ENCODE data around the gene PANX3. TPM values are rescaled to one million over a fixed set of nuclear protein-coding genes. Genes with fewer than 3 reads are reported as not detected.

The PANX3 gene
- total and polyA plus RNA-seq, 2 experiments from 2014 or later, result 0.25 TPM; not detected in 1

DNA sequence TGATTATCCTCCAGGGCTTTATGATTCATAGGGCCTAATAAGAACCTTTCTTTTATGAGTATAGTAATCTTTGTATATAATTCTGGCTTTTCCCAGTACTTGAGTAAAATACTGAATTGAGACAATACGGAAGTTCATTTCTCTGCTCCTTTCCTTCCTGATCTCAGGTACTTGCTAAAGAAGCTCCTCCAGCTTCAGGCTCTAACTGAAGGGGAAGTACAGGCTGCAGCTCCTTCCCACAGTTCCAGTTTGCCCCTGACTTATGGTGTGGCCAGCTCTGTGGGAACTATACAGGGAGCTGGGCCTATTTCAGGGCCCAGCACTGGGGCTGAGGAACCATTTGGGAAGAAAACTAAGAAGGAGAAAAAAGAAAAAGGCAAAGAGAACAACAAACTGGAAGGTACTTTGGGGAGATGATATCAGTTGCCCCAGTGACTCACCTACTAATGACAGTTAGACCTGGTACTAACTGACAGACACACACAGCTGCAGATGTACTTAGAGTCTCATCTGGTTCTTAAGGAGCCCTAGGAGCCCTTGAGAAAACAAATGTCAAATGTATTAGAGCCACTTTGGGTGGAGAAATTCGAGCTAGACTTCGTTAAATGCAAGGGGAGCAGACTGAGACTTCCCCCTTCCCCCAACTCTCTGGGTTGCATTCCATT lies 14.4 kb downstream of the PANX3 start:
- peak overlapping the region; percentile 84 for H3K4me2 ChIP-seq
- no peaks in the 10 kb centered on the region for H3K9me2 ChIP-seq (replicated peaks; ENCODE audit: insufficient read depth)
- no peaks in the 10 kb centered on the region for H3K36me3 ChIP-seq (replicated peaks; ENCODE audit: insufficient read depth, low read depth)
- H3K4me1 ChIP-seq (ENCODE audit: insufficient read depth), result peaks cover 17% of the 10 kb centered on the region
- H2AFZ ChIP-seq, result no peak overlapping the region
- H4K20me1 ChIP-seq (ENCODE audit: insufficient read depth, poor library complexity, severe bottlenecking), result peaks cover 6% of the 10 kb centered on the region
- no peaks in the 10 kb centered on the region for H3K27me3 ChIP-seq
- TF ChIP-seq EZH2phosphoT487 (IDR thresholded peaks at IDR 0.05; ENCODE audit: low read depth, severe bottlenecking, unreplicated experiment) (no peak), CTCF (IDR thresholded peaks at IDR 0.05; ENCODE audit: poor library complexity) (no peak), EZH2 (IDR thresholded peaks at IDR 0.05; ENCODE audit: borderline replicate concordance) (no peak)
- WGBS (ENCODE audit: low lambda C conversion rate, missing lambda C conversion rate), result 99% methylated on average over 3 of the region's 3 CpGs
- H3K4me3 ChIP-seq, result no peak overlapping the region
- no peak for DNase-seq (ENCODE audit: low spot score)
- H3K9me3 ChIP-seq (ENCODE audit: low read depth), result no peaks in the 10 kb centered on the region
- peaks cover 40% of the 10 kb centered on the region for H3K79me2 ChIP-seq
- no peak overlapping the region for H3K27ac ChIP-seq

GRCh38 chr11:124627546-124627945 lies 16.3 kb downstream of the PANX3 start:
- DNase-seq (ENCODE audit: low spot score), result no peak
- H3K27ac ChIP-seq, result no peak overlapping the region
- H3K9me3 ChIP-seq (ENCODE audit: low read depth), result no peaks in the 10 kb centered on the region
- peaks cover 9% of the 10 kb centered on the region for H3K4me1 ChIP-seq (ENCODE audit: insufficient read depth)
- no peaks in the 10 kb centered on the region for H3K27me3 ChIP-seq
- H3K36me3 ChIP-seq (replicated peaks; ENCODE audit: insufficient read depth, low read depth), result no peaks in the 10 kb centered on the region
- H3K4me3 ChIP-seq, result no peak overlapping the region
- no peak for TF ChIP-seq EZH2 (IDR thresholded peaks at IDR 0.05; ENCODE audit: borderline replicate concordance)
- TF ChIP-seq EZH2phosphoT487 (IDR thresholded peaks at IDR 0.05; ENCODE audit: low read depth, severe bottlenecking, unreplicated experiment), result no peak
- no peak for TF ChIP-seq CTCF (IDR thresholded peaks at IDR 0.05; ENCODE audit: poor library complexity)
- WGBS (ENCODE audit: low lambda C conversion rate, missing lambda C conversion rate), result 95% methylated on average over 5 of the region's 5 CpGs
- no peak overlapping the region for H3K4me2 ChIP-seq
- H4K20me1 ChIP-seq (ENCODE audit: insufficient read depth, poor library complexity, severe bottlenecking), result peaks cover 6% of the 10 kb centered on the region
- peaks cover 40% of the 10 kb centered on the region for H3K79me2 ChIP-seq
- no peak overlapping the region for H2AFZ ChIP-seq
- H3K9me2 ChIP-seq (replicated peaks; ENCODE audit: insufficient read depth), result no peaks in the 10 kb centered on the region

- H4K20me1 ChIP-seq (ENCODE audit: insufficient read depth, poor library complexity, severe bottlenecking), result peaks cover 5% of the 10 kb centered on the region
- no peak for TF ChIP-seq CTCF (IDR thresholded peaks at IDR 0.05; ENCODE audit: poor library complexity)
- TF ChIP-seq EZH2 (IDR thresholded peaks at IDR 0.05; ENCODE audit: borderline replicate concordance), result no peak
- TF ChIP-seq EZH2phosphoT487 (IDR thresholded peaks at IDR 0.05; ENCODE audit: low read depth, severe bottlenecking, unreplicated experiment), result no peak
- H2AFZ ChIP-seq, result no peak overlapping the region
- DNase-seq (ENCODE audit: low spot score), result no peak
- 88% methylated on average over 4 of the region's 4 CpGs for WGBS (ENCODE audit: low lambda C conversion rate, missing lambda C conversion rate)
- H3K4me2 ChIP-seq, result no peak overlapping the region
- no peaks in the 10 kb centered on the region for H3K9me2 ChIP-seq (replicated peaks; ENCODE audit: insufficient read depth)
- H3K4me3 ChIP-seq, result no peak overlapping the region
- H3K36me3 ChIP-seq (replicated peaks; ENCODE audit: insufficient read depth, low read depth), result no peaks in the 10 kb centered on the region
- no peaks in the 10 kb centered on the region for H3K9me3 ChIP-seq (ENCODE audit: low read depth)
- H3K79me2 ChIP-seq, result peaks cover 21% of the 10 kb centered on the region
- H3K4me1 ChIP-seq (ENCODE audit: insufficient read depth), result no peaks in the 10 kb centered on the region
- no peaks in the 10 kb centered on the region for H3K27me3 ChIP-seq
- no peak overlapping the region for H3K27ac ChIP-seq
Measured at GRCh38 chr11:124629961-124630360, 18.7 kb downstream of the PANX3 start.

Measured in hepatocyte (in vitro differentiated cells).